Uterus (tissue), 2 donors: ENCODE results near the gene COG8.

Experiments
- POLR2A ChIP-seq, 2 donors: fragments of 450-650 bp; IDR thresholded peaks; one replicate each; pipeline ENCODE4 v1.6.1; 2016; ENCODE audit warnings: antibody characterized with exemption in 2 of 2, mild to moderate bottlenecking in 1 of 2, moderate library complexity in 1 of 2
- TF ChIP-seq, protein P1 (sequence below), 4 experiments: fragments of 200-600 bp in 2 of 4; fragments of 450-650 bp in 2 of 4; sonication (generic) in 2 of 4; IDR thresholded peaks; one replicate each; pipeline ENCODE4 v1.5.1; 2016 to 2019; ENCODE audit warnings: antibody characterized with exemption in 4 of 4, mild to moderate bottlenecking in 2 of 4, moderate library complexity in 1 of 4

DNA sequence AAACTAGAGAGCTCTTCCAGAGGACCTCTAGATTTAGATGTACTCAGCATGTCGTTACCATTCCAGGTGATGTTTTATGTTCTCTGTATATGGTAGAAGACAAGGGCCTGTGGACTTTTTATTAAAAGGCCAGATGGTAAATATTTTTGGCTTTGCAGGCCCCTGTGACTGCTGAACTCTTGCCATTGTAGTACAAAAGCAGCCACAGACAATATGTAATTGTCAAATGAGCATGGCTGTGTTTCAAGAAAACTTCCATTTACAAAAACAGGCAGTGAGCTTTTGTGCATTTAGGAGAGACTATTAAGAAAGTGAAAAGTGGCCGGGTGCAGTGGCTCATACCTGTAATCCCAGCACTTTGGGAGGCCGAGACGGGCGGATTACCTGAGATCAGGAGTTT lies 4.8 kb upstream of the COG8 start:
- TF ChIP-seq, protein P1, sequence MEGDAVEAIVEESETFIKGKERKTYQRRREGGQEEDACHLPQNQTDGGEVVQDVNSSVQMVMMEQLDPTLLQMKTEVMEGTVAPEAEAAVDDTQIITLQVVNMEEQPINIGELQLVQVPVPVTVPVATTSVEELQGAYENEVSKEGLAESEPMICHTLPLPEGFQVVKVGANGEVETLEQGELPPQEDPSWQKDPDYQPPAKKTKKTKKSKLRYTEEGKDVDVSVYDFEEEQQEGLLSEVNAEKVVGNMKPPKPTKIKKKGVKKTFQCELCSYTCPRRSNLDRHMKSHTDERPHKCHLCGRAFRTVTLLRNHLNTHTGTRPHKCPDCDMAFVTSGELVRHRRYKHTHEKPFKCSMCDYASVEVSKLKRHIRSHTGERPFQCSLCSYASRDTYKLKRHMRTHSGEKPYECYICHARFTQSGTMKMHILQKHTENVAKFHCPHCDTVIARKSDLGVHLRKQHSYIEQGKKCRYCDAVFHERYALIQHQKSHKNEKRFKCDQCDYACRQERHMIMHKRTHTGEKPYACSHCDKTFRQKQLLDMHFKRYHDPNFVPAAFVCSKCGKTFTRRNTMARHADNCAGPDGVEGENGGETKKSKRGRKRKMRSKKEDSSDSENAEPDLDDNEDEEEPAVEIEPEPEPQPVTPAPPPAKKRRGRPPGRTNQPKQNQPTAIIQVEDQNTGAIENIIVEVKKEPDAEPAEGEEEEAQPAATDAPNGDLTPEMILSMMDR (IDR thresholded peaks at IDR 0.05), result no peak
- no peak for TF ChIP-seq POLR2A (IDR thresholded peaks at IDR 0.05)
